ENCODE results near the gene UBR3. TPM values are rescaled to one million over a fixed set of nuclear protein-coding genes. Genes with fewer than 3 reads are reported as not detected.

The UBR3 gene
- total RNA-seq, 1 donor from 2014 or later: 34.4 TPM

DNA sequence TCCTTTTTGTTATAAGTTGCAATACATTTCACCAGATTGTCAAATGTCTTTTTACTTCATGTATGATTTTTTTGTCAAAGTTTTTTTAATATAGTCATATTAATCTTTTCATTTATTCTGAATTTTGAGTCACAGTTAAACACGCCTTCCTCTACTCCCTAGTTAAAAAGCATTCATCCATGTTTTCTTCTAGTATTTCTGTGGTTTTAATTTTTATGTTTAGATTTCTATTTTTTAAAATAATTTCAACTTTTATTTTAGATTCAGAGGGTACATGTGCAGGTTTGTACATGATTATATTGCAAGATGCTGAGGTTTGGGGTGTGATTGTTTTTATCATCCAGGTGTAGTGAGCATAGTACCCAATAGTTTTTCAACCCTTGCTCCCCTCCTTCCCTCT is 204.0 kb downstream of the UBR3 start:
- Mint-ChIP-seq H3K4me3 (no peak overlapping the region), H3K9me3 (peaks cover 5% of the 10 kb centered on the region)

DNA sequence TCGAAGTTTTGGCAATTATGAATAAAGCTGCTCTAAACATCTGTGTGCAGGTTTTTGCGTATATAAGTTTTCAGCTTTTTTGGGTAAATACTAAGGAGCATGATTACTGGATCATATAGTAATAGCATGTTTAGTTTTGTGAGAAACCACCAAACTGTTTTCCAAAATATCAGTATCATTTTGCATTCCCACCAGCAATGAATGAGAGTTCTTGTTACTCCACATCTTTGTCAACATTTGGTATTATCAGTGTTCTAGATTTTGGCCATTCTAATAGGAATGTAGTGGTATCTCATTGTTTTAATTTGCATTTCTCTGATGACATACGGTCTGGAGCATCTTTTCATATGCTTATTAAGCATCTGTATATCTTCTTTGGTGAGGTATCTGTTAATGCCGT is 207.3 kb downstream of the UBR3 start:
- Mint-ChIP-seq H3K36me3 (peaks cover 20% of the 10 kb centered on the region), H3K27me3 (no peaks in the 10 kb centered on the region), H3K4me1 (ENCODE audit: unreplicated experiment) (no peaks in the 10 kb centered on the region), H3K27ac (no peak overlapping the region), H3K9me3 (peaks cover 5% of the 10 kb centered on the region), H3K4me3 (no peak overlapping the region)
- no peak for TF ChIP-seq CTCF (conservative IDR thresholded peaks at IDR 0.05)
- DNase-seq (ENCODE audit: extremely low spot score, unreplicated experiment): no peak

More for the DNA sequence above, 204.0 kb downstream of the UBR3 start:
- Mint-ChIP-seq H3K27ac (no peak overlapping the region), H3K4me1 (ENCODE audit: unreplicated experiment) (no peaks in the 10 kb centered on the region), H3K36me3 (peaks cover 24% of the 10 kb centered on the region), H3K27me3 (no peaks in the 10 kb centered on the region)
- DNase-seq (ENCODE audit: extremely low spot score, unreplicated experiment): no peak
- TF ChIP-seq CTCF (conservative IDR thresholded peaks at IDR 0.05): no peak

DNA sequence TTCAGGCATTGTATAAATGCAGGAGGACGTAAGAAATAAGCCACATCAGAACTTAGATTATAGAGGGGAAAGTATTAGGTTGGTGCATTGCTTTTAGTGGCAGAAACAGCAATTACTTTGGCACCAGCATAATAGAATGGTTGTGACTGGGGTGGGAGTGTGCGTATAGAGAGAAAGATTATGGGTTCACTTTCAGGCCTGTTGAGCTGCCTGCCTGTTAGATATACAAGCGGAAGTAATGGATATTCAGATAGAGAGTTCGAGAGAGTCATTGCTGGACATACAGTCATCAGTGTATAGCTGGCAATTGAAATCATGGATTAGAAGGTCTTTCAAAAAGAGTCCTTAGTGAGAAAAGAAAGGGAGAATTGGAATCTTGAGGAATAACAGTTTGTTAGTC is 211.5 kb downstream of the UBR3 start:
- Mint-ChIP-seq H3K4me1 (ENCODE audit: unreplicated experiment) (no peaks in the 10 kb centered on the region), H3K27ac (no peak overlapping the region), H3K27me3 (no peaks in the 10 kb centered on the region), H3K4me3 (no peak overlapping the region), H3K9me3 (no peaks in the 10 kb centered on the region), H3K36me3 (peaks cover 5% of the 10 kb centered on the region)
- no peak for TF ChIP-seq CTCF (conservative IDR thresholded peaks at IDR 0.05)
- no peak for DNase-seq (ENCODE audit: extremely low spot score, unreplicated experiment)

GRCh38 chr2:170039401-170040172 is 212.3 kb downstream of the UBR3 start:
- no peak overlapping the region for H3K27ac Mint-ChIP-seq
- TF ChIP-seq CTCF (conservative IDR thresholded peaks at IDR 0.05): no peak
- DNase-seq (ENCODE audit: extremely low spot score, unreplicated experiment): no peak

GRCh38 chr2:170044751-170045478 is 217.7 kb downstream of the UBR3 start:
- no peak overlapping the region for H3K27ac Mint-ChIP-seq
- H3K4me1 Mint-ChIP-seq (ENCODE audit: unreplicated experiment): no peaks in the 10 kb centered on the region
- H3K36me3 Mint-ChIP-seq: peaks cover 7% of the 10 kb centered on the region
- no peak overlapping the region for H3K4me3 Mint-ChIP-seq
- H3K9me3 Mint-ChIP-seq: no peaks in the 10 kb centered on the region
- DNase-seq (ENCODE audit: extremely low spot score, unreplicated experiment): no peak
- H3K27me3 Mint-ChIP-seq: no peaks in the 10 kb centered on the region
- no peak for TF ChIP-seq CTCF (conservative IDR thresholded peaks at IDR 0.05)

More at GRCh38 chr2:170039401-170040172, 212.3 kb downstream of the UBR3 start:
- Mint-ChIP-seq H3K4me3 (no peak overlapping the region), H3K4me1 (ENCODE audit: unreplicated experiment) (no peaks in the 10 kb centered on the region), H3K9me3 (no peaks in the 10 kb centered on the region), H3K36me3 (no peaks in the 10 kb centered on the region), H3K27me3 (no peaks in the 10 kb centered on the region)

Measured in type B pancreatic cell (in vitro differentiated cells).